GM19324 (cell line): Measurements from ENCODE around the gene LGALS9.
"Not testable (repeated sequence)": the region's sequence is repeated elsewhere in the genome, so short reads cannot be mapped to it uniquely, and the experiment has no call there.

Experiments used
- ATAC-seq: cut with Tn5 transposase; IDR thresholded peaks from one replicate; pipeline ENCODE4 v1.9.1; 2021; ENCODE audit warnings: mild to moderate bottlenecking, moderate library complexity; ENCODE audit not compliant: unreplicated experiment, low FRiP score

The LGALS9 gene

GRCh38 chr17:27650836-27651235 lies 19.8 kb downstream of the LGALS9 start:
- no peak for ATAC-seq

- ATAC-seq, result no peak
These were observed 20.7 kb downstream of the LGALS9 start for GRCh38 chr17:27651411-27652345.

- ATAC-seq, result not testable (repeated sequence)
These were observed 22.5 kb downstream of the LGALS9 start for GRCh38 chr17:27653449-27653971.

- ATAC-seq, result no peak
These were observed 23.1 kb downstream of the LGALS9 start for GRCh38 chr17:27654136-27654535.

GRCh38 chr17:27654654-27655524 lies 23.9 kb downstream of the LGALS9 start:
- no peak for ATAC-seq

GRCh38 chr17:27655525-27656111 lies 24.6 kb downstream of the LGALS9 start:
- not testable (repeated sequence) for ATAC-seq

- ATAC-seq, result not testable (repeated sequence)
These were observed 25.6 kb downstream of the LGALS9 start for GRCh38 chr17:27656620-27657019.

- ATAC-seq, result no peak
These were observed 26.6 kb downstream of the LGALS9 start for GRCh38 chr17:27657620-27658019.

- no peak for ATAC-seq
These were observed 28.7 kb downstream of the LGALS9 start for GRCh38 chr17:27659683-27660082.

- ATAC-seq, result no peak
These were observed 29.4 kb downstream of the LGALS9 start for GRCh38 chr17:27660436-27660835.

GRCh38 chr17:27663936-27664605 lies 33.1 kb downstream of the LGALS9 start:
- no peak for ATAC-seq

- ATAC-seq, result no peak
These were observed 33.6 kb downstream of the LGALS9 start for GRCh38 chr17:27664606-27664965.

- ATAC-seq, result no peak
These were observed 34.6 kb downstream of the LGALS9 start for GRCh38 chr17:27665549-27665948.

- not testable (repeated sequence) for ATAC-seq
These were observed 35.3 kb downstream of the LGALS9 start for GRCh38 chr17:27666270-27666669.

GRCh38 chr17:27666831-27667560 lies 36.0 kb downstream of the LGALS9 start:
- no peak for ATAC-seq

- no peak for ATAC-seq
These were observed 36.9 kb downstream of the LGALS9 start for GRCh38 chr17:27667656-27668487.

GRCh38 chr17:27668488-27668823 lies 37.5 kb downstream of the LGALS9 start:
- no peak for ATAC-seq

GRCh38 chr17:27669136-27669535 lies 38.1 kb downstream of the LGALS9 start:
- ATAC-seq, result no peak

GRCh38 chr17:27669850-27670249 lies 38.9 kb downstream of the LGALS9 start:
- ATAC-seq, result no peak
